K562 (cell line): ENCODE measurements around the gene TBCEL. TPM values are rescaled to one million over a fixed set of nuclear protein-coding genes. Genes with fewer than 3 reads are reported as not detected.

Experiments
- ATF1 ChIP-seq, 2 experiments: fragments of 450-650 bp in 1 of 2; IDR thresholded peaks; 2 replicates each; pipeline ENCODE4 v1.6.1; 2016; ENCODE audit warnings: missing compliant biosample characterization in 1 of 2, missing genetic modification characterization in 1 of 2
- CC2D1A ChIP-seq: fragments of 450-650 bp; IDR thresholded peaks from 2 replicates; pipeline ENCODE4 v1.6.1; 2017; ENCODE audit warnings: mild to moderate bottlenecking
- DIDO1 ChIP-seq: fragments of 450-650 bp; IDR thresholded peaks from 2 replicates; pipeline ENCODE4 v1.6.1; 2016; ENCODE audit warnings: low read depth, missing biosample characterization, missing genetic modification characterization
- ILF3 ChIP-seq: fragments of 450-650 bp; IDR thresholded peaks from 2 replicates; pipeline ENCODE4 v1.6.1; 2018; ENCODE audit warnings: antibody characterized with exemption, mild to moderate bottlenecking, moderate library complexity, borderline replicate concordance
- LEF1 ChIP-seq: fragments of 450-650 bp; IDR thresholded peaks from 2 replicates; pipeline ENCODE4 v1.6.1; 2016; ENCODE audit warnings: mild to moderate bottlenecking
- MAFK ChIP-seq: IDR thresholded peaks from 2 replicates; pipeline ENCODE4 v1.6.1; 2011; ENCODE audit warnings: low read length, improper control_type of control experiment
- NCOR1 ChIP-seq: fragments of 450-650 bp; IDR thresholded peaks from 2 replicates; pipeline ENCODE4 v1.6.1; 2016; ENCODE audit warnings: mild to moderate bottlenecking, moderate library complexity
- PML ChIP-seq: IDR thresholded peaks from 2 replicates; pipeline ENCODE4 v1.6.1; 2012; ENCODE audit warnings: low read length, inconsistent platforms
- SP1 ChIP-seq: sonication (generic); formaldehyde crosslinking; IDR thresholded peaks from 2 replicates; pipeline ENCODE4 v1.8.1; 2022; ENCODE audit warnings: mild to moderate bottlenecking, missing genetic modification reagents
- SREBF2 ChIP-seq: sonication (generic); formaldehyde crosslinking; IDR thresholded peaks from 2 replicates; pipeline ENCODE4 v1.4.0; 2020; ENCODE audit warnings: mild to moderate bottlenecking, missing genetic modification reagents
- TRIM25 ChIP-seq: fragments of 450-650 bp; IDR thresholded peaks from 2 replicates; pipeline ENCODE4 v1.7.0; 2016; ENCODE audit warnings: borderline replicate concordance
- ZBTB17 ChIP-seq: fragments of 450-650 bp; formaldehyde crosslinking; IDR thresholded peaks from 2 replicates; pipeline ENCODE4 v1.4.0; 2020; ENCODE audit warnings: mild to moderate bottlenecking
- ZBTB49 ChIP-seq: sonication (generic); formaldehyde crosslinking; IDR thresholded peaks from 2 replicates; pipeline ENCODE4 v1.8.0; 2022; ENCODE audit warnings: missing genetic modification reagents, mild to moderate bottlenecking, borderline replicate concordance
- ZNF175 ChIP-seq: fragments of 200-800 bp; sonication (Bioruptor generic); IDR thresholded peaks from 2 replicates; pipeline ENCODE4 v1.6.1; 2016; ENCODE audit warnings: low read depth, mild to moderate bottlenecking, missing genetic modification characterization, missing compliant biosample characterization
- ZNF232 ChIP-seq: sonication (generic); formaldehyde crosslinking; IDR thresholded peaks from 2 replicates; pipeline ENCODE4 v1.8.0; 2022; ENCODE audit warnings: mild to moderate bottlenecking, missing genetic modification reagents
- ZNF395 ChIP-seq: fragments of 200-800 bp; sonication (Bioruptor generic); IDR thresholded peaks from 2 replicates; pipeline ENCODE4 v1.6.1; 2017; ENCODE audit warnings: missing genetic modification characterization, missing compliant biosample characterization
- ZNF668 ChIP-seq: fragments of 250-450 bp; sonication (Bioruptor Pico); IDR thresholded peaks from 2 replicates; pipeline ENCODE4 v1.8.0; 2022; ENCODE audit warnings: mild to moderate bottlenecking, inconsistent platforms
- polyA plus RNA-seq, 8 experiments: library from polyadenylated mRNA; depleted of rRNA in 4 of 8; stranded (reverse) in 5 of 8; unstranded in 3 of 8; fragments of >200 nt; fragmentation: Nextera tagmentation in 2 of 8; fragmentation: Illumina TruSeq in 1 of 8; extraction: Ambion mirVana in 2 of 8; extraction: Trizol in 1 of 8; gene quantifications; 2 replicates each; pipeline versions ENCODE4 v1.2.1 to v1.2.3, GENCODE V29; 2011 to 2014; ENCODE audit warnings: inconsistent platforms in 1 of 8, missing spikeins in 1 of 8
- total RNA-seq, 7 experiments: library from RNA; depleted of rRNA in 6 of 7; stranded (reverse); fragments of >200 nt in 6 of 7; fragmentation: Illumina TruSeq in 2 of 7; extraction: Trizol in 2 of 7; gene quantifications; 2 replicates each; pipeline versions ENCODE4 v1.2.1 to v1.2.3, GENCODE V29; 2011 to 2021; ENCODE audit warnings: low replicate concordance in 1 of 7
- TF ChIP-seq, protein P1 (sequence below), 2 experiments: fragments of 450-650 bp; conservative IDR thresholded peaks; 2 replicates each; pipeline ENCODE4 v1.6.1; 2017; ENCODE audit warnings: mild to moderate bottlenecking in 2 of 2, moderate library complexity in 2 of 2
- TF ChIP-seq, protein P2 (sequence below): fragments of 450-650 bp; formaldehyde crosslinking; IDR thresholded peaks from 2 replicates; pipeline ENCODE4 v1.4.0; 2020; ENCODE audit warnings: mild to moderate bottlenecking, moderate library complexity

Gene TBCEL
- total and polyA plus RNA-seq, 9 of the 15 experiments (the other 6 are each of a cell fraction or from before 2014, with no cell fraction given): 0.39 to 2.3 (median 1.4) TPM

GRCh38 chr11:121023848-121024751 lies at the start of gene TBCEL (continued):
- no peak for TF ChIP-seq PML
- TF ChIP-seq NCOR1: peak; percentile 22; the same call in 1 of the 2 replicates
- no peak for TF ChIP-seq ILF3
- TF ChIP-seq CC2D1A: no peak
- TF ChIP-seq LEF1: peak; percentile 55; the same call in 1 of the 2 replicates
- no peak for TF ChIP-seq TRIM25
- TF ChIP-seq, protein P1, sequence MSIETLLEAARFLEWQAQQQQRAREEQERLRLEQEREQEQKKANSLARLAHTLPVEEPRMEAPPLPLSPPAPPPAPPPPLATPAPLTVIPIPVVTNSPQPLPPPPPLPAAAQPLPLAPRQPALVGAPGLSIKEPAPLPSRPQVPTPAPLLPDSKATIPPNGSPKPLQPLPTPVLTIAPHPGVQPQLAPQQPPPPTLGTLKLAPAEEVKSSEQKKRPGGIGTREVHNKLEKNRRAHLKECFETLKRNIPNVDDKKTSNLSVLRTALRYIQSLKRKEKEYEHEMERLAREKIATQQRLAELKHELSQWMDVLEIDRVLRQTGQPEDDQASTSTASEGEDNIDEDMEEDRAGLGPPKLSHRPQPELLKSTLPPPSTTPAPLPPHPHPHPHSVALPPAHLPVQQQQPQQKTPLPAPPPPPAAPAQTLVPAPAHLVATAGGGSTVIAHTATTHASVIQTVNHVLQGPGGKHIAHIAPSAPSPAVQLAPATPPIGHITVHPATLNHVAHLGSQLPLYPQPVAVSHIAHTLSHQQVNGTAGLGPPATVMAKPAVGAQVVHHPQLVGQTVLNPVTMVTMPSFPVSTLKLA (conservative IDR thresholded peaks at IDR 0.05): peak; percentile 99
- TF ChIP-seq ATF1 (CRISPR knock-in tag; IDR thresholded peaks at IDR 0.05): no peak
- TF ChIP-seq ATF1 (tag; IDR thresholded peaks at IDR 0.05): peak; percentile 85
- TF ChIP-seq, protein P2, sequence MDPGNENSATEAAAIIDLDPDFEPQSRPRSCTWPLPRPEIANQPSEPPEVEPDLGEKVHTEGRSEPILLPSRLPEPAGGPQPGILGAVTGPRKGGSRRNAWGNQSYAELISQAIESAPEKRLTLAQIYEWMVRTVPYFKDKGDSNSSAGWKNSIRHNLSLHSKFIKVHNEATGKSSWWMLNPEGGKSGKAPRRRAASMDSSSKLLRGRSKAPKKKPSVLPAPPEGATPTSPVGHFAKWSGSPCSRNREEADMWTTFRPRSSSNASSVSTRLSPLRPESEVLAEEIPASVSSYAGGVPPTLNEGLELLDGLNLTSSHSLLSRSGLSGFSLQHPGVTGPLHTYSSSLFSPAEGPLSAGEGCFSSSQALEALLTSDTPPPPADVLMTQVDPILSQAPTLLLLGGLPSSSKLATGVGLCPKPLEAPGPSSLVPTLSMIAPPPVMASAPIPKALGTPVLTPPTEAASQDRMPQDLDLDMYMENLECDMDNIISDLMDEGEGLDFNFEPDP (CRISPR knock-in tag): no peak
- no peak for TF ChIP-seq ZBTB17 (CRISPR knock-in tag)
- no peak for TF ChIP-seq ZNF232
- TF ChIP-seq ZNF668 (CRISPR knock-in tag): no peak
- no peak for TF ChIP-seq SREBF2 (CRISPR knock-in tag)
- no peak for TF ChIP-seq ZBTB49 (CRISPR knock-in tag)
- no peak for TF ChIP-seq ZNF395
- TF ChIP-seq MAFK: no peak
- no peak for TF ChIP-seq SP1 (CRISPR knock-in tag)
- peak; percentile 84; the same call in 1 of the 2 replicates for TF ChIP-seq DIDO1 (tag)
- no peak for TF ChIP-seq ZNF175 (CRISPR knock-in tag)
